Measurements from ENCODE around the gene PPARG. TPM values are rescaled to one million over a fixed set of nuclear protein-coding genes. Genes with fewer than 3 reads are reported as not detected.

The PPARG gene
- polyA plus RNA-seq, 1 donor (not counting 4 experiments of a cell fraction or from before 2014, with no cell fraction given): 3.1 TPM

DNA sequence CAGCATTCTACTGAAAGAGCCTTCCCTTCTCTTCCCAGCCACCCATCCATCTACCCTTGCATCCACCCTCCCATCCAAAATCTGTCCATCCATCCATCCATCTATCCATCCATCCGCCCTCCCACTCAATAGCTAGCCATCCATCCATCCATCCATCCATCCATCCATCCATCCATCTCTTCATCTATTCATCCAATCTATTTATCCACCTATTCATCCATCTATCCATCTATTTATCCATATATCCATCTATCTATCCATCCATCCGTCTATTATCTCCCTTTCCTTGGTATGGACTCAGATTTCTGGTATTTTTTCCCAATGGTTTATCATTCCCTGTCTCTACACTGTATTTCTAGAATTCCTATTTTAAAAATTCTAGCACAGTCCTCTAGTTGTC is 46.1 kb upstream of the PPARG start:
- Histone ChIP-seq H2AFZ (ENCODE audit: control insufficient read depth, low read length) (no peak overlapping the region), H3K79me2 (ENCODE audit: control insufficient read depth, insufficient read depth, low read length) (no peaks in the 10 kb centered on the region), H3K9me3 (ENCODE audit: control insufficient read depth, low read depth, low read length) (no peaks in the 10 kb centered on the region), H4K20me1 (ENCODE audit: control insufficient read depth, extremely low read depth, insufficient read depth, low read length) (no peaks in the 10 kb centered on the region), H3K9me1 (ENCODE audit: control insufficient read depth, extremely low read depth, insufficient read depth, low read length) (no peaks in the 10 kb centered on the region), H3K4me2 (ENCODE audit: control insufficient read depth, extremely low read depth, insufficient read depth, low read depth, low read length) (no peak overlapping the region), H3K27ac (ENCODE audit: control insufficient read depth, insufficient read depth, low read length) (no peak overlapping the region), H3K4me3 (ENCODE audit: control insufficient read depth in 2 of 3, extremely low read depth in 1 of 3, insufficient read depth in 2 of 3, low read depth in 1 of 3, low read length in 3 of 3) (no peak overlapping the region), H3K9ac (ENCODE audit: control insufficient read depth, extremely low read depth, insufficient read depth, low read length) (no peak overlapping the region), H3K36me3 (ENCODE audit: control insufficient read depth in 2 of 2, extremely low read depth in 1 of 2, insufficient read depth in 2 of 2, low read length in 2 of 2) (no peaks in the 10 kb centered on the region), H3K27me3 (ENCODE audit: control insufficient read depth, extremely low read depth, insufficient read depth, low read length) (peaks cover 3% of the 10 kb centered on the region), H3K4me1 (ENCODE audit: control insufficient read depth, extremely low read depth, insufficient read depth, low read length) (no peaks in the 10 kb centered on the region)
- FAIRE-seq (no peak), DNase-seq (ENCODE audit: low read depth, low spot score) (no peak)
- dilution Hi-C loops (cut with MboI; ENCODE audit: extremely low pct_ligation_motif_present, low sequenced_read_pairs): no loop called here
- no peak for TF ChIP-seq EZH2 (IDR thresholded peaks at IDR 0.05; ENCODE audit: low read length)
- TF ChIP-seq, protein P1, sequence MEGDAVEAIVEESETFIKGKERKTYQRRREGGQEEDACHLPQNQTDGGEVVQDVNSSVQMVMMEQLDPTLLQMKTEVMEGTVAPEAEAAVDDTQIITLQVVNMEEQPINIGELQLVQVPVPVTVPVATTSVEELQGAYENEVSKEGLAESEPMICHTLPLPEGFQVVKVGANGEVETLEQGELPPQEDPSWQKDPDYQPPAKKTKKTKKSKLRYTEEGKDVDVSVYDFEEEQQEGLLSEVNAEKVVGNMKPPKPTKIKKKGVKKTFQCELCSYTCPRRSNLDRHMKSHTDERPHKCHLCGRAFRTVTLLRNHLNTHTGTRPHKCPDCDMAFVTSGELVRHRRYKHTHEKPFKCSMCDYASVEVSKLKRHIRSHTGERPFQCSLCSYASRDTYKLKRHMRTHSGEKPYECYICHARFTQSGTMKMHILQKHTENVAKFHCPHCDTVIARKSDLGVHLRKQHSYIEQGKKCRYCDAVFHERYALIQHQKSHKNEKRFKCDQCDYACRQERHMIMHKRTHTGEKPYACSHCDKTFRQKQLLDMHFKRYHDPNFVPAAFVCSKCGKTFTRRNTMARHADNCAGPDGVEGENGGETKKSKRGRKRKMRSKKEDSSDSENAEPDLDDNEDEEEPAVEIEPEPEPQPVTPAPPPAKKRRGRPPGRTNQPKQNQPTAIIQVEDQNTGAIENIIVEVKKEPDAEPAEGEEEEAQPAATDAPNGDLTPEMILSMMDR (optimal IDR thresholded peaks at IDR 0.05 in 1 of 3, IDR thresholded peaks at IDR 0.05 in 1 of 3, conservative IDR thresholded peaks at IDR 0.05 in 1 of 3; ENCODE audit: extremely low read depth in 1 of 3, insufficient read depth in 2 of 3, low read length in 3 of 3): no peak

DNA sequence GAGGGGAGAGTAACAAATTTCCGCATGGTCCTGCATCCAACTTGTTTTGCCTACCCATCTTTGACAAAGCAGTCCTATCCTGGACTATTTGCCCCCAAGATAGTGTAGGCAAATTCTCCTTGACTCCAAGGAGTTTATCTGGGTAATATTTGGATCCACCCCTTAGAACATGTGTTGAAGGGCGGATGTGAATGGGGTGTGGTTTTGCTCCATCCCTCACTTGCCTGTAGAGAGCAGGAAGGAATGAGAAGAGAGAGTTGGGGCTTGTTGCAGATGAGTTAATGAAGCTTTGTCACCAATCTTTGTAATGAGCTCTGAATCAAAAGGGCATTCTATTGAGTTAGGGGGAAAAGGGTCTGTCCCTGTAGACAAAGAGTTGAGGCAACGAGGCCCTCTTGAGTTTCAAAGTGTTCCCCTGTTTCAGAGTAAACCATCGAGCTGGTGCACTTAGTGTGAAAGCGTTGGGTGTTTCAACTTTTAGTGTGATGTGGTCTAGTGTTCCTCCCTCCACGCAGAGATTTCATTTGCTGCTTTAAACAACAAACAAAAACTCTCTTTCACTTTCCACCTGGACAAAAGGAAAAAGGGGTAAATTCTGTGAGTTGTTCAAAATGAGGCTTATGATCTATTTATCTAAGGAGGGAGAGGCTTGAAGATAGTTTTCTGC is 42.2 kb upstream of the PPARG start:
- Histone ChIP-seq H3K4me2 (ENCODE audit: control insufficient read depth, extremely low read depth, insufficient read depth, low read depth, low read length) (no peak overlapping the region), H3K4me1 (ENCODE audit: control insufficient read depth, extremely low read depth, insufficient read depth, low read length) (no peaks in the 10 kb centered on the region), H3K9me1 (ENCODE audit: control insufficient read depth, extremely low read depth, insufficient read depth, low read length) (no peaks in the 10 kb centered on the region), H3K36me3 (ENCODE audit: control insufficient read depth in 2 of 2, extremely low read depth in 1 of 2, insufficient read depth in 2 of 2, low read length in 2 of 2) (no peaks in the 10 kb centered on the region), H3K9me3 (ENCODE audit: control insufficient read depth, low read depth, low read length) (no peaks in the 10 kb centered on the region), H3K79me2 (ENCODE audit: control insufficient read depth, insufficient read depth, low read length) (no peaks in the 10 kb centered on the region), H2AFZ (ENCODE audit: control insufficient read depth, low read length) (no peak overlapping the region), H3K27ac (ENCODE audit: control insufficient read depth, insufficient read depth, low read length) (no peak overlapping the region), H3K9ac (ENCODE audit: control insufficient read depth, extremely low read depth, insufficient read depth, low read length) (no peak overlapping the region), H3K4me3 (ENCODE audit: control insufficient read depth in 2 of 3, extremely low read depth in 1 of 3, insufficient read depth in 2 of 3, low read depth in 1 of 3, low read length in 3 of 3) (no peak overlapping the region), H3K27me3 (ENCODE audit: control insufficient read depth, extremely low read depth, insufficient read depth, low read length) (peaks cover 3% of the 10 kb centered on the region), H4K20me1 (ENCODE audit: control insufficient read depth, extremely low read depth, insufficient read depth, low read length) (no peaks in the 10 kb centered on the region)
- FAIRE-seq: no peak
- DNase-seq (ENCODE audit: low read depth, low spot score): no peak
- dilution Hi-C loops (cut with MboI; ENCODE audit: extremely low pct_ligation_motif_present, low sequenced_read_pairs): no loop called here
- TF ChIP-seq EZH2 (IDR thresholded peaks at IDR 0.05; ENCODE audit: low read length): no peak
- TF ChIP-seq, protein P1 (optimal IDR thresholded peaks at IDR 0.05 in 1 of 3, IDR thresholded peaks at IDR 0.05 in 1 of 3, conservative IDR thresholded peaks at IDR 0.05 in 1 of 3; ENCODE audit: extremely low read depth in 1 of 3, insufficient read depth in 2 of 3, low read length in 3 of 3): no peak
